ENCODE data around the gene FNDC10. TPM values are rescaled to one million over a fixed set of nuclear protein-coding genes. Genes with fewer than 3 reads are reported as not detected.

The FNDC10 gene
- total RNA-seq, 1 donor from 2014 or later = 0.60 TPM

DNA sequence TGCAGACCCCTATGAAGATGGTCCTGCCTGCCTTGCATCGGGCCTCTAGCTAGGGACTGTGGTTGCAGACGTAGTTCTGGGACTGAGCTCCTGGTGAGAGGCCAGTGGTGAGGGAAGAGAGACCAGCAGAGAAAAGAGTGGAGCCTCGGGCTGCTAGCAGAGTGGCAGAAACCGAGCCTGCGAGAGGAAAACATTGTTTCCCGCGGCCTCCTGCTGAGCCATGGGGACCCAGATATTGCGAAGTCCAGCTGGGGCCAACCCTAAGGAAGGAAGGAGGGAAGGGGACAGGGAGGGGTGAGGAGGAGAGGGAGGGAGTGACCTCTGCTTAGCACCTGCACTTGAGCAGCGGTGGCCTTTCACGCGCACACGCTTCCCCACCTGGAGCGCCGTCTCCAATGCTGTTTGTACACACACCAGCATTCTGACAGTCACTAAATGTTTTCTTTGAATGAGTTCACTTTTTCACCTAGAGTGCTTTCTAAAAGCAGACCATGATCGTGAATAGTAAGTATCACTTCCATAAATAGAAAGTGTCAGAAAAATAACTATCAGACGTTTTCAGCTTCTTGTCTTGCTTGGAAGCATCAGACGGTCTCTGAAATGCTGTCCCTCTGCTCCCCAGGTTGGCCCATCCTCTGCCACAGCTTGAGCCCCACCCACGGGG lies 2.5 kb upstream of the FNDC10 start:
- peaks cover 34% of the 10 kb centered on the region for H3K4me1 Mint-ChIP-seq
- H3K27ac Mint-ChIP-seq = no peak overlapping the region
- no peak for DNase-seq
- TF ChIP-seq, protein P1, sequence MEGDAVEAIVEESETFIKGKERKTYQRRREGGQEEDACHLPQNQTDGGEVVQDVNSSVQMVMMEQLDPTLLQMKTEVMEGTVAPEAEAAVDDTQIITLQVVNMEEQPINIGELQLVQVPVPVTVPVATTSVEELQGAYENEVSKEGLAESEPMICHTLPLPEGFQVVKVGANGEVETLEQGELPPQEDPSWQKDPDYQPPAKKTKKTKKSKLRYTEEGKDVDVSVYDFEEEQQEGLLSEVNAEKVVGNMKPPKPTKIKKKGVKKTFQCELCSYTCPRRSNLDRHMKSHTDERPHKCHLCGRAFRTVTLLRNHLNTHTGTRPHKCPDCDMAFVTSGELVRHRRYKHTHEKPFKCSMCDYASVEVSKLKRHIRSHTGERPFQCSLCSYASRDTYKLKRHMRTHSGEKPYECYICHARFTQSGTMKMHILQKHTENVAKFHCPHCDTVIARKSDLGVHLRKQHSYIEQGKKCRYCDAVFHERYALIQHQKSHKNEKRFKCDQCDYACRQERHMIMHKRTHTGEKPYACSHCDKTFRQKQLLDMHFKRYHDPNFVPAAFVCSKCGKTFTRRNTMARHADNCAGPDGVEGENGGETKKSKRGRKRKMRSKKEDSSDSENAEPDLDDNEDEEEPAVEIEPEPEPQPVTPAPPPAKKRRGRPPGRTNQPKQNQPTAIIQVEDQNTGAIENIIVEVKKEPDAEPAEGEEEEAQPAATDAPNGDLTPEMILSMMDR (IDR thresholded peaks at IDR 0.05) = no peak
- ChIA-PET CTCF (interaction anchor here (0.8 kb wide), 1 partner anchor 304 kb away, joined by 3 read pairs; no protein-coding TSS in a partner anchor), POLR2A (interaction anchor here (1.0 to 2.3 kb wide), 2 partner anchors 13 to 28 kb away, joined by 3 to 19 read pairs; partner anchors contain the start of gene MIB2)
- H3K27me3 Mint-ChIP-seq = peaks cover 6% of the 10 kb centered on the region
- H3K4me3 Mint-ChIP-seq = no peak overlapping the region
- ATAC-seq (ENCODE audit: low read depth) = no peak
- H3K36me3 Mint-ChIP-seq (ENCODE audit: low read depth) = no peaks in the 10 kb centered on the region
- intact Hi-C loops (cut with micrococcal nuclease) = no loop called here
- no peaks in the 10 kb centered on the region for H3K9me3 Mint-ChIP-seq

DNA sequence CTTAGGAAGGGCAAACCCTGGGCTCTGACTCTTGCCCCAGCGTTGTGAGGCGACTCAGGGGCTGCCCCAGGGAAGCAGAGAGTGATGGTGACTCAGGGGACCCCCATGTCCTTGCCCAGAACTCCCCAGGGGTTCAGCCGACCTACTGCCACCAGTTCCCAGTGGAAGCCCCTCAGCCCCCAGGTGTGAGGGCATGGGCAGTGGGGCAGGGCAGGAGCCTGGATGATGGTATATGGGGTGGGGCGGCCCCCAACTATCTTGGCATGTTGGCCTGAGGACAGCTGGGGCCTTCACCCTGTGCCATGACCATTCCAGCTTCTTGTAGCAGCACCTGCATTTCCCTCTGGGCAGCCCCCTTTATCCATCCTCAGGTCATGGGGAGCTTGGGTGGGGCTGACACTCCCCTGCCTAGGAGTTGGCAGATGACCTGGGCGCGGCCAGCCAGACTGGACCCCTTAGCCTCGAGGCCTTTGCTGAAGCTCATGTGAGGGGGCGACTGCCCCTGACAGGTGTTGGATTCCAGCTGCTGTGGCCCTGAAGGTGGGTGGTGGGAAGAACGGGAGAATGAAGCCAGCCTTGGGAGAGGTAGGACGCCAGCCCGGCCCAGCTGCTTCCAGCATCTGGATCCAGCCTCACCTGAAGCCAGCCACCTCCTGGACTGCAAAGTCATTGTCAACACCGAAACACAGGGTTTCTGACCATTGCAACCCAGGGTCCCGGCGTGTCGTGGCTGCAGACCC lies 1.8 kb upstream of the FNDC10 start:
- H3K9me3 Mint-ChIP-seq = no peaks in the 10 kb centered on the region
- POLR2A ChIA-PET = interaction anchor here (0.5 to 1.0 kb wide), 2 partner anchors 29 to 144 kb away, joined by 3 read pairs; no protein-coding TSS in a partner anchor
- no peaks in the 10 kb centered on the region for H3K36me3 Mint-ChIP-seq (ENCODE audit: low read depth)
- peaks cover 6% of the 10 kb centered on the region for H3K27me3 Mint-ChIP-seq
- TF ChIP-seq, protein P1 (IDR thresholded peaks at IDR 0.05) = no peak
- no peak overlapping the region for H3K27ac Mint-ChIP-seq
- peaks cover 27% of the 10 kb centered on the region for H3K4me1 Mint-ChIP-seq
- ATAC-seq (ENCODE audit: low read depth) (no peak), DNase-seq (no peak)
- intact Hi-C loops (cut with micrococcal nuclease) = no loop called here
- CTCF ChIA-PET = no interaction called here
- H3K4me3 Mint-ChIP-seq = no peak overlapping the region

DNA sequence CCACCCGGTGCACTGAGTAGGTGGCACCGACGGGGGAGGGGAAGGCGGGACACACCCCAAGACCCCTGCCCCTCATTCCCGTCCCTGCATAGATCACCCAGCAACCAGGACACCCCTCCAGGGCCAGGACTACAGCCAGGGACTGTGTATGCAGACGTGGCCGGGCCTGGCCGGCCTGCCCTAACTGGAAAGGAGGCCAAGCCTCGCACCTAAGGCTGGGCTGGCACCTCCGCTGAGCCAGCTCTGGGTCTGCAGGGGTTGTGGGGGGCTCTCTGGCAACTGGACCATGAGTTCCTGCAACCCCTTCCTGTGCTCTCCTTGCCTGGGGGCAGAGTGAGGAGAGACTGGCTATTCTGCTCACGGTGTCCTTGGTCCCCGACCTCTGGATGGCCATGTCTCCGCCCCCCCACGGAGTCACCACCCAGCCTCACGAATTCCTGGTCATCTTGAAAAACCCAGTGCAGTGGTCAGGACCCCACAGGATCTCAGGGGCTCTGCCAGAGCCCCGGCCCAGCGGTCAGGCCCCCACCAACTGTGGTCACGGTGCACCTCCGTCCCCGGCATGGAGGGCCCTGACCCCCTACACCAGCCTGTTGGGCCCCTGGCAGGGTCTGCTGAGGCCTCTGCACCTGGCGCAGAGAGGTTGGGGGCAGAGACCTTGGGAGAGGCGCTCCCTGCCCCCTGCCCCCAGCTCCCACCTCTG lies 1.1 kb upstream of the FNDC10 start:
- DNase-seq (no peak), ATAC-seq (ENCODE audit: low read depth) (no peak)
- Mint-ChIP-seq H3K27me3 (peaks cover 6% of the 10 kb centered on the region), H3K4me1 (peaks cover 25% of the 10 kb centered on the region), H3K27ac (no peak overlapping the region), H3K9me3 (no peaks in the 10 kb centered on the region), H3K4me3 (peak overlapping the region; percentile 67), H3K36me3 (ENCODE audit: low read depth) (no peaks in the 10 kb centered on the region)
- ChIA-PET CTCF (no interaction called here), POLR2A (interaction anchor here (1.0 kb wide), 1 partner anchor 29 kb away, joined by 3 read pairs; no protein-coding TSS in a partner anchor)
- TF ChIP-seq, protein P1 (IDR thresholded peaks at IDR 0.05) = no peak
- intact Hi-C loops (cut with micrococcal nuclease) = no loop called here

DNA sequence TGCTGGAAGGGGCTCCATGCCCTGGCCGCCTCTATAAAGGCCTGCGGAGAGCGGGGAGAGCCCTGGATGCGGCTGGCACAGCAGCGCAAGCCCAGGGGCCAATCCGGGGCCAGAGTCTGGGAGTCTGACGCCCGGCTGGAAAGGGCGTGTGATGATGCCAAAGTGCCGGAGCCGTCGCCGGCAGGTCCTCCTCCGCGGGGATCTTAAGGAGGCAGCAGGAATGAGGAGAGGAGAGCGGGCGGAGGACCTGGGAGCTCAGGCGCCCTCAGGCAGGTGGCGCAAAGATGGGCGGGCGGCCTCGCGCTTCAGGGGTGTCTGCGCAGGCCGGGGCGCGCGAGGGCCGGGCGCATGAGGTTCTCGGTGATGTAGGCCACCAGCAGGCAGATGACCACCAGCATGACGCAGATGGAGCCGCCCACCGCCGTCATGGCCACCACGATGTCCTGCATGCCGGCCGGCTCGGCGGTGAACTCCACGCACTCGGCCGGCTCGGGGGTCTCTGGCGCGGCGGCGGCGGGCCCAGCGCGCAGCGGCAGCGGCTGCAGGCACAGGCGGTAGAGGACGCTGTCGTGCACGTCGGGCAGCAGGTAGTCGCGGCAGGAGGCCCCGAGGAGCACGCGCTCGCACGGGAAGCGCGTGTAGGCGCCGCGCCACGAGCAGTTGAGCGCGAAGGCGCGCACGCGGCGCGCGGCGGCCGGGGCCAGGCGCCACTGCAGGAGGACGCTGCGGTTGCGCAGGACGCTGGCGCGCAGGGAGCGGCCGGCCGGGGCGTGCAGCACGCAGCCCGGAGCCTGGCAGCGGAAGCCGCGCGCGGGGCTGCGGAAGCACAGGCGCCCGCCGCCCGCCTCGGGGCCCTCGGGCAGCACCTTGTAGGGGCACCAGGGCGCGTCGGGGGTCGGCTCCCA lies 653 bp downstream of the FNDC10 start:
- ATAC-seq (ENCODE audit: low read depth) (peak; percentile 53), DNase-seq (no peak)
- Mint-ChIP-seq H3K9me3 (no peaks in the 10 kb centered on the region), H3K4me3 (peak overlapping the region; percentile 78), H3K27me3 (peaks cover 6% of the 10 kb centered on the region), H3K36me3 (ENCODE audit: low read depth) (no peaks in the 10 kb centered on the region), H3K27ac (no peak overlapping the region), H3K4me1 (peaks cover 25% of the 10 kb centered on the region)
- TF ChIP-seq, protein P1 (IDR thresholded peaks at IDR 0.05) = no peak
- intact Hi-C loops (cut with micrococcal nuclease) = no loop called here
- ChIA-PET POLR2A (interaction anchor here (1.5 kb wide), 1 partner anchor 15 kb away, joined by 7 read pairs; the partner anchor contains the start of gene MIB2), CTCF (no interaction called here)
